Keratinocyte (primary cell): Measurements from ENCODE around the gene TMEM220. TPM values are rescaled to one million over a fixed set of nuclear protein-coding genes. Genes with fewer than 3 reads are reported as not detected.

ENCODE experiments used
- DNase-seq: peaks from one replicate; pipeline ENCODE4 v3.0.0-alpha.2; 2011; ENCODE audit warnings: low read depth, missing footprints, low spot score
- FAIRE-seq: peaks from 2 replicates; lab custom pipeline; 2011; peaks lifted over from hg19 to GRCh38; lab: Jason Lieb, UNC
- H2AFZ ChIP-seq: 2 replicates; pipeline ENCODE4 v1.6.0; 2012; ENCODE audit warnings: low read length, control low read depth, inconsistent platforms; ENCODE audit not compliant: control insufficient read depth
- H3K27ac ChIP-seq: 2 replicates; pipeline ENCODE4 v1.5.1; 2011; ENCODE audit warnings: low read length; ENCODE audit not compliant: control insufficient read depth, insufficient read depth
- H3K27me3 ChIP-seq: 3 replicates; pipeline ENCODE4 v1.6.0; 2011; ENCODE audit warnings: low read length; ENCODE audit not compliant: control insufficient read depth, insufficient read depth; ENCODE audit errors: extremely low read depth
- H3K36me3 ChIP-seq, 2 experiments: 2 replicates in 1 of 2; 3 replicates in 1 of 2; pipeline ENCODE4 v1.5.1; 2011; ENCODE audit warnings: low read length in 2 of 2, mild to moderate bottlenecking in 1 of 2; ENCODE audit not compliant: control insufficient read depth in 2 of 2, insufficient read depth in 2 of 2; ENCODE audit errors: extremely low read depth in 1 of 2
- H3K4me1 ChIP-seq: 3 replicates; pipeline ENCODE4 v1.5.1; 2011; ENCODE audit warnings: low read length; ENCODE audit not compliant: control insufficient read depth, insufficient read depth; ENCODE audit errors: extremely low read depth
- H3K4me2 ChIP-seq: 3 replicates; pipeline ENCODE4 v1.6.0; 2011; ENCODE audit warnings: low read depth, low read length; ENCODE audit not compliant: control insufficient read depth, insufficient read depth; ENCODE audit errors: extremely low read depth
- H3K4me3 ChIP-seq, 3 experiments: fragments of 200-600 bp in 1 of 3; sonication (generic) in 1 of 3; 2 replicates in 2 of 3; 3 replicates in 1 of 3; pipeline ENCODE4 v1.5.1; 2011 to 2016; ENCODE audit warnings: low read length in 3 of 3, mild to moderate bottlenecking in 3 of 3, control low read depth in 2 of 3, inconsistent platforms in 1 of 3, low read depth in 1 of 3, mixed read lengths in 1 of 3, mixed run types in 1 of 3, moderate library complexity in 1 of 3; ENCODE audit not compliant: control insufficient read depth in 2 of 3, insufficient read depth in 2 of 3; ENCODE audit errors: extremely low read depth in 1 of 3
- H3K79me2 ChIP-seq: 2 replicates; pipeline ENCODE4 v1.6.0; 2012; ENCODE audit warnings: low read length; ENCODE audit not compliant: control insufficient read depth, insufficient read depth
- H3K9ac ChIP-seq: 3 replicates; pipeline ENCODE4 v1.6.0; 2011; ENCODE audit warnings: low read length; ENCODE audit not compliant: control insufficient read depth, insufficient read depth; ENCODE audit errors: extremely low read depth
- H3K9me1 ChIP-seq: 3 replicates; pipeline ENCODE4 v1.6.0; 2011; ENCODE audit warnings: low read length; ENCODE audit not compliant: control insufficient read depth, insufficient read depth; ENCODE audit errors: extremely low read depth
- H3K9me3 ChIP-seq: 2 replicates; pipeline ENCODE4 v1.5.1; 2012; ENCODE audit warnings: low read depth, low read length; ENCODE audit not compliant: control insufficient read depth
- H4K20me1 ChIP-seq: 3 replicates; pipeline ENCODE4 v1.6.0; 2011; ENCODE audit warnings: low read length; ENCODE audit not compliant: control insufficient read depth, insufficient read depth; ENCODE audit errors: extremely low read depth
- EZH2 ChIP-seq: IDR thresholded peaks from one replicate; pipeline ENCODE4 v1.6.1; 2012; ENCODE audit warnings: inconsistent platforms, mild to moderate bottlenecking, low read length, moderate library complexity
- dilution Hi-C: fragments of 300-500 bp; cut with MboI; formaldehyde crosslinking; loops from one replicate; pipeline ENCODE4 v1.7.0; 2020; ENCODE audit warnings: low sequenced_read_pairs; ENCODE audit not compliant: extremely low pct_ligation_motif_present
- polyA plus RNA-seq, 5 experiments: library from polyadenylated mRNA; depleted of rRNA in 3 of 5; stranded (reverse) in 3 of 5; stranded (forward) in 1 of 5; unstranded in 1 of 5; fragments of >200 nt; gene quantifications; 1 replicate in 1 of 5; 2 replicates in 3 of 5; 3 replicates in 1 of 5; pipeline versions ENCODE4 v1.2.1 to v1.2.3, GENCODE V29; 2011 to 2012; ENCODE audit warnings: missing spikeins in 2 of 5, low read depth in 1 of 5, low replicate concordance in 1 of 5
- TF ChIP-seq, protein P1 (sequence below), 3 experiments: IDR thresholded peaks in 1 of 3; conservative IDR thresholded peaks in 1 of 3; optimal IDR thresholded peaks in 1 of 3; 2 replicates in 2 of 3; 3 replicates in 1 of 3; pipeline versions ENCODE3 to v1.5.1; 2011; ENCODE audit warnings: low read length in 3 of 3, mild to moderate bottlenecking in 3 of 3, moderate library complexity in 2 of 3, control low read depth in 1 of 3, inconsistent platforms in 1 of 3; ENCODE audit not compliant: insufficient read depth in 2 of 3; ENCODE audit errors: extremely low read depth in 1 of 3

Gene TMEM220
- polyA plus RNA-seq, 1 donor (not counting 4 experiments of a cell fraction or from before 2014, with no cell fraction given), result 3.3 TPM

- Histone ChIP-seq H3K27ac (no peak overlapping the region), H3K36me3 (no peaks in the 10 kb centered on the region), H3K9ac (no peak overlapping the region), H3K4me3 (no peak overlapping the region), H3K4me1 (no peaks in the 10 kb centered on the region), H3K4me2 (no peak overlapping the region), H3K79me2 (no peaks in the 10 kb centered on the region), H3K9me1 (no peaks in the 10 kb centered on the region), H2AFZ (no peak overlapping the region), H3K27me3 (no peaks in the 10 kb centered on the region), H3K9me3 (no peaks in the 10 kb centered on the region), H4K20me1 (no peaks in the 10 kb centered on the region)
- TF ChIP-seq, protein P1, sequence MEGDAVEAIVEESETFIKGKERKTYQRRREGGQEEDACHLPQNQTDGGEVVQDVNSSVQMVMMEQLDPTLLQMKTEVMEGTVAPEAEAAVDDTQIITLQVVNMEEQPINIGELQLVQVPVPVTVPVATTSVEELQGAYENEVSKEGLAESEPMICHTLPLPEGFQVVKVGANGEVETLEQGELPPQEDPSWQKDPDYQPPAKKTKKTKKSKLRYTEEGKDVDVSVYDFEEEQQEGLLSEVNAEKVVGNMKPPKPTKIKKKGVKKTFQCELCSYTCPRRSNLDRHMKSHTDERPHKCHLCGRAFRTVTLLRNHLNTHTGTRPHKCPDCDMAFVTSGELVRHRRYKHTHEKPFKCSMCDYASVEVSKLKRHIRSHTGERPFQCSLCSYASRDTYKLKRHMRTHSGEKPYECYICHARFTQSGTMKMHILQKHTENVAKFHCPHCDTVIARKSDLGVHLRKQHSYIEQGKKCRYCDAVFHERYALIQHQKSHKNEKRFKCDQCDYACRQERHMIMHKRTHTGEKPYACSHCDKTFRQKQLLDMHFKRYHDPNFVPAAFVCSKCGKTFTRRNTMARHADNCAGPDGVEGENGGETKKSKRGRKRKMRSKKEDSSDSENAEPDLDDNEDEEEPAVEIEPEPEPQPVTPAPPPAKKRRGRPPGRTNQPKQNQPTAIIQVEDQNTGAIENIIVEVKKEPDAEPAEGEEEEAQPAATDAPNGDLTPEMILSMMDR (optimal IDR thresholded peaks at IDR 0.05 in 1 of 3, IDR thresholded peaks at IDR 0.05 in 1 of 3, conservative IDR thresholded peaks at IDR 0.05 in 1 of 3; ENCODE audit: extremely low read depth in 1 of 3, insufficient read depth in 2 of 3, low read length in 3 of 3), result no peak
- no peak for TF ChIP-seq EZH2
- DNase-seq, result no peak
- no peak for FAIRE-seq
- dilution Hi-C loops, result no loop called here
Observed at GRCh38 chr17:10777890-10778289, 48.1 kb upstream of the TMEM220 start.

GRCh38 chr17:10777131-10777807 lies 47.4 kb upstream of the TMEM220 start:
- H4K20me1 ChIP-seq, result no peaks in the 10 kb centered on the region
- DNase-seq (no peak), FAIRE-seq (no peak)
- no peak overlapping the region for H3K4me2 ChIP-seq
- no peak overlapping the region for H3K9ac ChIP-seq
- no peaks in the 10 kb centered on the region for H3K27me3 ChIP-seq
- no peaks in the 10 kb centered on the region for H3K4me1 ChIP-seq
- H3K9me3 ChIP-seq, result no peaks in the 10 kb centered on the region
- H2AFZ ChIP-seq, result no peak overlapping the region
- no peak overlapping the region for H3K4me3 ChIP-seq
- H3K9me1 ChIP-seq, result no peaks in the 10 kb centered on the region
- H3K27ac ChIP-seq, result no peak overlapping the region
- H3K79me2 ChIP-seq, result no peaks in the 10 kb centered on the region
- dilution Hi-C loops, result no loop called here
- no peaks in the 10 kb centered on the region for H3K36me3 ChIP-seq
- no peak for TF ChIP-seq EZH2
- TF ChIP-seq, protein P1 (optimal IDR thresholded peaks at IDR 0.05 in 1 of 3, IDR thresholded peaks at IDR 0.05 in 1 of 3, conservative IDR thresholded peaks at IDR 0.05 in 1 of 3; ENCODE audit: extremely low read depth in 1 of 3, insufficient read depth in 2 of 3, low read length in 3 of 3), result no peak
